ENCODE results near the gene RBBP8NL.
"Not testable (repeated sequence)": the region's sequence is repeated elsewhere in the genome, so short reads cannot be mapped to it uniquely, and the experiment has no call there.

RBBP8NL gene

GRCh38 chr20:62428396-62429295 lies 1.3 kb upstream of the RBBP8NL start:
- in situ Hi-C loops (cut with HindIII; ENCODE audit: low sequenced_read_pairs), result no loop called here
- no peak overlapping the region for H3K4me3 ChIP-seq (ENCODE audit: low read depth, low read length)
- no peak for DNase-seq (ENCODE audit: low read depth)
- no peak for TF ChIP-seq CTCF (IDR thresholded peaks at IDR 0.05; ENCODE audit: low read depth, low read length, missing control alignments)

- DNase-seq (ENCODE audit: low read depth), result no peak
- TF ChIP-seq CTCF (IDR thresholded peaks at IDR 0.05; ENCODE audit: low read depth, low read length, missing control alignments), result no peak
- H3K4me3 ChIP-seq (ENCODE audit: low read depth, low read length), result no peak overlapping the region
- in situ Hi-C loops (cut with HindIII; ENCODE audit: low sequenced_read_pairs), result no loop called here
These were observed 648 bp upstream of the RBBP8NL start for GRCh38 chr20:62428002-62428372.

DNA sequence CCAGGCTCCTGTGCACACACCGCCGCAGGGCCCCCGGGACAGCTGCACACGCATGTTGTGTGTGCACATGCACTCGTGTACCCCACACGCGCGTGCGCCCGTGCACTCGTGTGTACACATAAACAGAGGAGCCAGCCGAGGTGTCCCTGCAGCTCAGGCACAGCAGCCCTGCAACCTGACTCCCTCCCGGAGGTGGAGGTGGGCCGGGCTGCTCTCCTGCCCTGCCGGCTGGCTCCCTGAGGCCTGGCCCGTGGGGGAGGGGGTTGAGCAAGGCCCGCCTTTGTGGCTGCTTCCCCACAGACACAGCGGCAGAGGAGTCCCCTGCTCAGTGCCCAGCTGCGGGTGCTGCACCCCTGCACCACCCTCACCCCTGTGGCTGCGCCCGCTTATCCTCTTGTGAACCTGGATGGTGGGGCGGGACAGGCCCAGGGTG lies 624 bp downstream of the RBBP8NL start:
- H3K4me3 ChIP-seq (ENCODE audit: low read depth, low read length), result no peak overlapping the region
- no peak for DNase-seq (ENCODE audit: low read depth)
- TF ChIP-seq CTCF (IDR thresholded peaks at IDR 0.05; ENCODE audit: low read depth, low read length, missing control alignments), result no peak
- in situ Hi-C loops (cut with HindIII; ENCODE audit: low sequenced_read_pairs), result no loop called here

DNA sequence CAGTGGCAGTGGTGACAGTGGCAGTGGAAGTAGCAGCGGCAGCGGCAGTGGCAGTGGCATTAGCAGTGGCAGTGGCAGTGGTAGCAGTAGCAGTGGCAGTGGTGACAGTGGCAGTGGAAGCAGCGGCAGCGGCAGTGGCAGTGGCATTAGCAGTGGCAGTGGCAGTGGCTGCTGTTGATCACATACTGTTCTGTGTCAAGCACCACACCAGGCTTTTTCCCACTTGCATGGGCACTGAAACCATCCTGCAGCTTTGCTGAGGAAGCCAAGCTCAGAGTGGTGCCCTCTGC lies 1.3 kb downstream of the RBBP8NL start:
- in situ Hi-C loops (cut with HindIII; ENCODE audit: low sequenced_read_pairs); H3K4me3 ChIP-seq (ENCODE audit: low read depth, low read length): not testable (repeated sequence)

GRCh38 chr20:62425281-62426058 lies 1.9 kb downstream of the RBBP8NL start:
- no peak overlapping the region for H3K4me3 ChIP-seq (ENCODE audit: low read depth, low read length)
- DNase-seq (ENCODE audit: low read depth), result no peak
- no peak for TF ChIP-seq CTCF (IDR thresholded peaks at IDR 0.05; ENCODE audit: low read depth, low read length, missing control alignments)
- in situ Hi-C loops (cut with HindIII; ENCODE audit: low sequenced_read_pairs), result no loop called here

More for the DNA sequence above, 1.3 kb downstream of the RBBP8NL start:
- DNase-seq (ENCODE audit: low read depth), result not testable (repeated sequence)

DNA sequence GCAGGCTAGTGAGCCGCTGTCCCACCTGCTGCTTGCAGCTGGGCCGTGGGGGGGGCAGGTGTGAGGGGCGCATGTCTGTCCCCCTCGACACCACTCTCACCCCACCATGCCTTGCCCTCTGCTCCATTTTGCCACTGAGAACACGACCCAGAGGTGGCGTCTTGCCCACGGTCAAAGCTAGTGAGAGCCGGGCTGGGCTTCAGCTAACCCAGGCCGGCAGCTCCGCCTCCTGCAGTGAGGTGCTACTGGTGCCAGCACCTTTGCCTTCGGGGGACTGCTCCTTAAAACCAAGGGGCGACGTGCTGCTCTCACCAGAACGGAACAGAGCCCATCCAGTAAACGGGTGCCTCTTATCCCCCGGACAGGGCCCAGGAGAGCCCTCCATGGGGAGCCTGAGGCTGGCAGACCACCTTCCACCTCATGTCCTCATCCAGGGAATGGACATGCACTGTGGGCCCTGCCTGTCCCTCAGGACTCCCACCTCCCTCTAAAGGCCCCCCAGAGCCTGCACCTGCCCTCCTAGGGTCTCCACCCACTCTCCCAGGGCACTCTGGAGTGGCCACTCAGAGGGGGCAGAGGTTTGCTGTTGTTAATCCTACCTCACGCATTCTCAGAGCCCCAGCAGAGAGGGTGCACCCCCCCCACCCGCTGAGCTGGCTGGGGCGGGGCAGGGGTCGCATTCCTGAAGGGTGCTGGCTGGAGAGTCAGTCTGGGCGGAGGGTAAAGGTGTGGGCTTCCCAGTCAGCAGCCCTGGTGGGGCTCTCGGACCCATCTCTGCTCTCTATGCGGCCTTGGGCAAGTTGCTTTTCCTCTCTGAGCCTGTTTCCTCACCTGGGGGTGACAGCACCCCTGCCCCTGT lies 2.9 kb downstream of the RBBP8NL start:
- TF ChIP-seq CTCF (IDR thresholded peaks at IDR 0.05; ENCODE audit: low read depth, low read length, missing control alignments), result no peak
- no peak overlapping the region for H3K4me3 ChIP-seq (ENCODE audit: low read depth, low read length)
- in situ Hi-C loops (cut with HindIII; ENCODE audit: low sequenced_read_pairs), result no loop called here
- no peak for DNase-seq (ENCODE audit: low read depth)
